BE2C (cell line): ENCODE measurements around the gene TSEN34.
"Not testable (repeated sequence)": the region's sequence is repeated elsewhere in the genome, so short reads cannot be mapped to it uniquely, and the experiment has no call there.

ENCODE experiments used
- DNase-seq: peaks from one replicate; pipeline ENCODE4 v3.0.0-alpha.2; 2020
- H3K27me3 ChIP-seq: fragments of 250-450 bp; sonication (Bioruptor Pico); 2 replicates; pipeline ENCODE4 v1.5.1; 2020; ENCODE audit warnings: mild to moderate bottlenecking
- H3K36me3 ChIP-seq: fragments of 250-450 bp; sonication (Bioruptor Pico); 2 replicates; pipeline ENCODE4 v1.5.1; 2020; ENCODE audit warnings: mild to moderate bottlenecking
- H3K4me1 ChIP-seq: fragments of 250-450 bp; sonication (Bioruptor Pico); 2 replicates; pipeline ENCODE4 v1.5.1; 2020
- H3K4me3 ChIP-seq: 2 replicates; pipeline ENCODE4 v1.5.1; 2011; ENCODE audit warnings: low read depth, low read length
- H3K9me3 ChIP-seq: fragments of 250-450 bp; sonication (Bioruptor Pico); 2 replicates; pipeline ENCODE4 v1.5.1; 2020
- TF ChIP-seq, protein P1 (sequence below): IDR thresholded peaks from 2 replicates; pipeline ENCODE4 v1.5.1; 2012; ENCODE audit warnings: mild to moderate bottlenecking, low read depth, low read length

TSEN34 gene

GRCh38 chr19:54216869-54217268 is 25.8 kb downstream of the TSEN34 start:
- TF ChIP-seq, protein P1, sequence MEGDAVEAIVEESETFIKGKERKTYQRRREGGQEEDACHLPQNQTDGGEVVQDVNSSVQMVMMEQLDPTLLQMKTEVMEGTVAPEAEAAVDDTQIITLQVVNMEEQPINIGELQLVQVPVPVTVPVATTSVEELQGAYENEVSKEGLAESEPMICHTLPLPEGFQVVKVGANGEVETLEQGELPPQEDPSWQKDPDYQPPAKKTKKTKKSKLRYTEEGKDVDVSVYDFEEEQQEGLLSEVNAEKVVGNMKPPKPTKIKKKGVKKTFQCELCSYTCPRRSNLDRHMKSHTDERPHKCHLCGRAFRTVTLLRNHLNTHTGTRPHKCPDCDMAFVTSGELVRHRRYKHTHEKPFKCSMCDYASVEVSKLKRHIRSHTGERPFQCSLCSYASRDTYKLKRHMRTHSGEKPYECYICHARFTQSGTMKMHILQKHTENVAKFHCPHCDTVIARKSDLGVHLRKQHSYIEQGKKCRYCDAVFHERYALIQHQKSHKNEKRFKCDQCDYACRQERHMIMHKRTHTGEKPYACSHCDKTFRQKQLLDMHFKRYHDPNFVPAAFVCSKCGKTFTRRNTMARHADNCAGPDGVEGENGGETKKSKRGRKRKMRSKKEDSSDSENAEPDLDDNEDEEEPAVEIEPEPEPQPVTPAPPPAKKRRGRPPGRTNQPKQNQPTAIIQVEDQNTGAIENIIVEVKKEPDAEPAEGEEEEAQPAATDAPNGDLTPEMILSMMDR = no peak
- no peaks in the 10 kb centered on the region for H3K9me3 ChIP-seq
- no peak overlapping the region for H3K4me3 ChIP-seq
- H3K27me3 ChIP-seq = peaks cover 6% of the 10 kb centered on the region
- no peaks in the 10 kb centered on the region for H3K4me1 ChIP-seq
- no peak for DNase-seq
- peaks cover 33% of the 10 kb centered on the region for H3K36me3 ChIP-seq

DNA sequence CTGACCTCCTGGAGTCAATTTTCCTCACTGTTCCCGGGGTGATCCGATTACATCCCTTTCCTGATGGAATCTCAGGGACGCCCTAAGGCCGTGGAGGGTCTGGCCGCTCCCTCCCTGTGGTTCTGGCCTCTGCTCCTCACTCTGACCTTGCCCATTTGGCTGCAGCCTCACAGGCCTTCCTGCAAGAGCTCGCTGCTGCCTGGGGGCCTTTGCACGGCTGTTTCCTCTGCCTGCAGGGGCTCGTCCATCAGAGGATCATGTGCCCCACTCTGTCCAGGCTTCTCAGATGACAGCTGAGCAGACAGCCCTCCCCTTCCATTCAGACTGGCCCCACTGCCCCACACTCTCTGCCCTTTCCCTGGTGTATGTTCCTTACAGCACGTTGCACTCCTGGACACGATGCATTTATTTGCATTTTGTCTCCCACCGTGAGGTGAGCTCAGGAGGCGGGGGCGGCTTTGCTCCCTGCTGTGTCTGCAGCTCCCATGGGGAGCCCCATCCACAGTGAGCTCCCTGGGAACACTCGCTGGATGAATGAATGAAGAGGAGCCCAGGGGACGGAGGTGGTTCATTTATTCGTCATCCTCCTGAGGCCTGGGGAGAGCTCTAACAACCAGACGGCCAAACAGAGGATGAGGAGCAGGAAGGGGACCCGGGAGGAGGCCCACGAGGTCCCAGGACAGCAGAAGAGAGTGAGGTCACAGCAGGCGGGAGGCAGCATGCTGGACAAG is 26.6 kb downstream of the TSEN34 start:
- not testable (repeated sequence) for H3K4me1 ChIP-seq, H3K9me3 ChIP-seq, DNase-seq, H3K4me3 ChIP-seq
- Histone ChIP-seq H3K27me3 (peaks cover 14% of the 10 kb centered on the region), H3K36me3 (peaks cover 30% of the 10 kb centered on the region)

DNA sequence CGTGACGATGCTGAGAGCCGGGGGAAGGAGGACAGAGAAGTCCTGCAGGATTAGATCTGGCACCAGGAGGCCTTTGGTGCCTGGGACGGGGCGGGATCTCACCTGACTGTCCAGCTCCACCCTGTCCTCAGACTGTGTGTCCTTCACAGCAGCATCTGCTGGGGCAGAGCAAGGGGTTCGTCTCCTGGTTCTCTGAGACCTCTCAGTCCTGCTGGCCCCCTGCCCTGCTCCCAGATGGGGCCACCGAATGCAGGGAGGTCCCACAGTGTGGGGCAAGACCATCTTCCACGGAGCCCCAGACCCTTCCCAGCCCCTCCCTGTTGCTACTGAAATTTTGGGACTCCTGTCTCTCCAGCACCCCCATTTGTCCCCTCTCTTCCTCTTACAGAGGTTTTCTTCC is 27.2 kb downstream of the TSEN34 start:
- no peaks in the 10 kb centered on the region for H3K9me3 ChIP-seq
- no peak overlapping the region for H3K4me3 ChIP-seq
- TF ChIP-seq, protein P1 = no peak
- DNase-seq = no peak
- no peaks in the 10 kb centered on the region for H3K4me1 ChIP-seq
- H3K27me3 ChIP-seq = peaks cover 20% of the 10 kb centered on the region
- H3K36me3 ChIP-seq = peaks cover 24% of the 10 kb centered on the region

GRCh38 chr19:54218960-54219661 is 28.0 kb downstream of the TSEN34 start:
- Histone ChIP-seq H3K27me3 (peaks cover 28% of the 10 kb centered on the region), H3K4me3 (no peak overlapping the region), H3K4me1 (no peaks in the 10 kb centered on the region), H3K9me3 (no peaks in the 10 kb centered on the region), H3K36me3 (peaks cover 23% of the 10 kb centered on the region)
- no peak for DNase-seq
- TF ChIP-seq, protein P1 = no peak

GRCh38 chr19:54219702-54220101 is 28.6 kb downstream of the TSEN34 start:
- H3K4me3 ChIP-seq, H3K4me1 ChIP-seq, DNase-seq, H3K9me3 ChIP-seq: not testable (repeated sequence)
- Histone ChIP-seq H3K36me3 (peaks cover 23% of the 10 kb centered on the region), H3K27me3 (peaks cover 32% of the 10 kb centered on the region)

- Histone ChIP-seq H3K36me3 (peaks cover 13% of the 10 kb centered on the region), H3K27me3 (peaks cover 49% of the 10 kb centered on the region)
- not testable (repeated sequence) for DNase-seq, H3K9me3 ChIP-seq, H3K4me3 ChIP-seq, H3K4me1 ChIP-seq
These were observed 30.8 kb downstream of the TSEN34 start for GRCh38 chr19:54221947-54222346.

DNA sequence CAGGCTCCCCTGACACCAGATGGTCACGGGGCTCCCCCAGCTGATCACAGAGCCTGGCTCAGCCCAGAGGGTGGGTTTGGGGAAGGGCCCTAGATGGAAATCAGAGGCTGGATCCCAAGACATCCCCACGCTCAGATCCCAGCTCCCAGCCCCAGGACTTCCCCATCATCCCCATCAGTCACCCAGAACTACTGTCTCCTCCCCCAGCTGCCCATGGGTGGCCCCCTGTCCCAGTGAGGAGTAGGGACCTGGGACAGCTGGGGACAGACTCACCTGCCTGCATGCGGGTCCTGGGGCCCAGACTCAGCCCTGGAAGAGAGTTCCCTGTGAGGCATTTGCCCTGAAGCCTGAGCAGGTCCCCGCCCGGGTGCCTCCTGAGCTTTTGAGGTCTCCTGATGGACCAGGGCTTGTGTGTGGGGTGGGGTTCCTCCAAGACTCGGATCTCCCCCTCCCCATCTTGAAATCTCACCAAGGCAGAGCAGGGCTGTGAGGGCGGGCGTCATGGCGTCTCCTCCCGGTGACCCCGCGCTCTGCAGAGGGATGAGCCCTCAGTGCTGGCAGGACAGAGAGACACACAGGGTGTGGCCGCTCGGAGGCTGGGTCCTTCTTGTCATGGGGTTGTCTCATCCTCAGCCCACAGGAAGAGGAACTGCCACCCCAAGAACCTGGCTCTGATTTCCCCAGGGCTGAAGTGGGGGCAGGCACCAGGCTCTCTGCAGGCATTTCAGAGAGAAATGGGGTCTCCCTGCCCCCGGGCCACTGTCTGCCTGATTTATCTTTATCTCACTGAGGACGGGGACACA is 31.6 kb downstream of the TSEN34 start, which contains the start of gene LILRB3:
TSS of gene LILRB3 (minus strand) at position 534 of the 803 bp plus-strand sequence. CDS start at position 503, 31 bp downstream.
- H3K27me3 ChIP-seq = peaks cover 55% of the 10 kb centered on the region
- H3K9me3 ChIP-seq, H3K4me1 ChIP-seq, DNase-seq, H3K4me3 ChIP-seq: not testable (repeated sequence)
- H3K36me3 ChIP-seq = peaks cover 13% of the 10 kb centered on the region

DNA sequence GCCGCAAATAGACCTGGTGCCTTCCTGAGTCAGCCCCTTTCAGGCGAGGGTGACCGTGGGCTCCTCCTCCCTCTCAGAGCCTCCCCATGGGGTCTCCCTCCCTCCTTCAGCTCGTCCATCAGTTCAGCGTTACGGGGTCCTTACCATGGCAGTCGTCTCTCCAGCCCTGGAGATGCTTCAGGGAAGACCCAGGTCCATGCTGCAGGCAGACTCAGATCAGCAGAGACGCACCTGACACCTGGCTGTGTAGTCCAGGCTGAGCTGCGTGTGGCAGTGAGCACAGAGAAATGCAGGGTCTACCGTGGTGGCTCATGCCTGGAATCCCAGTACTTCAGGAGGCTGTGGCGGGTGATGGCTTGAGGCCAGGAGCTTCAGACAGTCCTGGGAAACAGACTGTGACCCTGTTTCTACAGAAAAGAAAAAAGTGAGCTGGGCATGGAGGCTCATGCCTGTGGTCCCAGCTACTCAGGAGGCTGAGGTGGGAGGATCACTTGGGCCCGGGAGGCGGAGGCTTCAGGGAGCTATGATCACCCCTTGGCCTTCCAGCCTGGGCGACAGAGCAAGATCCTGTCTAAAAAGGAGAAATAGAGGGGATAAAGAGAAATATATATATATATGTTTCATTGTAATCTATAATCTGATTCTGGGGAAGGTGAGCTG is 32.3 kb downstream of the TSEN34 start:
- H3K4me1 ChIP-seq, H3K9me3 ChIP-seq, DNase-seq, H3K4me3 ChIP-seq: not testable (repeated sequence)
- Histone ChIP-seq H3K27me3 (peaks cover 62% of the 10 kb centered on the region), H3K36me3 (peaks cover 11% of the 10 kb centered on the region)

DNA sequence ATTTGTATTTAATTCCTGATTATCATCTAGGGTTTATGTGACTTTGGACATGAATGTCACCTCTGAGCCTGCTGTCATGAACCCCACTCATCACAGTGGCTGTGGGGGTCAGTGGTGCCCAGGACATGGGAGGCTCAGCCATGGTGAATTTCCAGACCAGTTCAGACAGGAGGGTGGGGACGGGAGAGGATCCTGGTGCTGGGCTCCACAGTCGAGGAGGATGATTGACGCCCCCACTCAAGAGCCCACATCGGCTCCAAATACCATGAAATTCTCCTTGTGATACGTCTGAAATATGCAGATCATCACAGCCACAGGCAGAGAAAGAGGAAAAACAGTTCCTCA is 32.8 kb downstream of the TSEN34 start:
- H3K4me3 ChIP-seq, H3K36me3 ChIP-seq, DNase-seq, H3K4me1 ChIP-seq, H3K9me3 ChIP-seq: not testable (repeated sequence)
- peaks cover 65% of the 10 kb centered on the region for H3K27me3 ChIP-seq

GRCh38 chr19:54224619-54225018 is 33.5 kb downstream of the TSEN34 start:
- not testable (repeated sequence) for H3K4me3 ChIP-seq, H3K9me3 ChIP-seq, H3K36me3 ChIP-seq, H3K4me1 ChIP-seq, DNase-seq
- peaks cover 70% of the 10 kb centered on the region for H3K27me3 ChIP-seq
